ENCODE results near the gene KCNAB2. TPM values are rescaled to one million over a fixed set of nuclear protein-coding genes. Genes with fewer than 3 reads are reported as not detected.
"Not testable (repeated sequence)": the region's sequence is repeated elsewhere in the genome, so short reads cannot be mapped to it uniquely, and the experiment has no call there.

Gene KCNAB2
- total RNA-seq, 2 donors from 2014 or later: 214 to 334 TPM

- Mint-ChIP-seq H3K36me3 (peaks cover 12 to 31% of the 10 kb centered on the region in 2 donors), H3K27ac (peak overlapping the region; percentile 33 to 81), H3K9me3 (no peaks in the 10 kb centered on the region)
- ATAC-seq (no peak), DNase-seq (ENCODE audit: low spot score in 2 of 2) (no peak)
These were observed 11.6 kb downstream of the KCNAB2 start for GRCh38 chr1:6057170-6057845.

GRCh38 chr1:6059866-6060265 is 14.2 kb downstream of the KCNAB2 start:
- H3K9me3 Mint-ChIP-seq: no peaks in the 10 kb centered on the region
- peak in 1 of 2 donors; percentile 25 for ATAC-seq
- H3K36me3 Mint-ChIP-seq: peaks cover 7 to 11% of the 10 kb centered on the region in 2 donors

GRCh38 chr1:6062670-6063069 is 17.0 kb downstream of the KCNAB2 start:
- Mint-ChIP-seq H3K36me3 (no peaks in the 10 kb centered on the region), H3K27ac (peak overlapping the region in 1 of 2 donors; percentile 2), H3K9me3 (no peaks in the 10 kb centered on the region)
- DNase-seq (ENCODE audit: low spot score in 2 of 2) (no peak), ATAC-seq (no peak)

More at GRCh38 chr1:6059866-6060265, 14.2 kb downstream of the KCNAB2 start:
- no peak for DNase-seq (ENCODE audit: low spot score in 2 of 2)
- H3K27ac Mint-ChIP-seq: no peak overlapping the region

GRCh38 chr1:6063532-6064053 is 17.9 kb downstream of the KCNAB2 start:
- not testable (repeated sequence) for ATAC-seq; DNase-seq (ENCODE audit: low spot score in 2 of 2); H3K9me3 Mint-ChIP-seq; H3K36me3 Mint-ChIP-seq
- H3K27ac Mint-ChIP-seq: peak overlapping the region in 1 of 2 donors; percentile 36

GRCh38 chr1:6065093-6065858 is 19.6 kb downstream of the KCNAB2 start:
- no peaks in the 10 kb centered on the region for H3K36me3 Mint-ChIP-seq
- no peak overlapping the region for H3K27ac Mint-ChIP-seq
- DNase-seq (ENCODE audit: low spot score in 2 of 2) (no peak), ATAC-seq (no peak)
- no peaks in the 10 kb centered on the region for H3K9me3 Mint-ChIP-seq

- ATAC-seq (no peak), DNase-seq (ENCODE audit: low spot score in 2 of 2) (no peak)
- H3K9me3 Mint-ChIP-seq: no peaks in the 10 kb centered on the region
- no peaks in the 10 kb centered on the region for H3K36me3 Mint-ChIP-seq
- H3K27ac Mint-ChIP-seq: peak overlapping the region in 1 of 2 donors; percentile 29
These were observed 21.0 kb downstream of the KCNAB2 start for GRCh38 chr1:6066680-6067079.

- no peak for ATAC-seq
- DNase-seq (ENCODE audit: low spot score in 2 of 2): no peak
- Mint-ChIP-seq H3K9me3 (no peaks in the 10 kb centered on the region), H3K36me3 (no peaks in the 10 kb centered on the region), H3K27ac (peak overlapping the region in 1 of 2 donors; percentile 44)
These were observed 22.4 kb downstream of the KCNAB2 start for GRCh38 chr1:6068073-6068472.

- H3K9me3 Mint-ChIP-seq: no peaks in the 10 kb centered on the region
- peak overlapping the region in 1 of 2 donors; percentile 57 for H3K27ac Mint-ChIP-seq
- no peaks in the 10 kb centered on the region for H3K36me3 Mint-ChIP-seq
- DNase-seq (ENCODE audit: low spot score in 2 of 2) (no peak), ATAC-seq (no peak)
These were observed 23.2 kb downstream of the KCNAB2 start for GRCh38 chr1:6068932-6069331.

GRCh38 chr1:6069573-6069972 is 23.9 kb downstream of the KCNAB2 start:
- ATAC-seq (no peak), DNase-seq (ENCODE audit: low spot score in 2 of 2) (no peak)
- no peaks in the 10 kb centered on the region for H3K9me3 Mint-ChIP-seq
- H3K36me3 Mint-ChIP-seq: no peaks in the 10 kb centered on the region
- H3K27ac Mint-ChIP-seq: no peak overlapping the region

- Mint-ChIP-seq H3K9me3 (no peaks in the 10 kb centered on the region), H3K36me3 (no peaks in the 10 kb centered on the region), H3K27ac (no peak overlapping the region)
- DNase-seq (ENCODE audit: low spot score in 2 of 2) (no peak), ATAC-seq (no peak)
These were observed 24.8 kb downstream of the KCNAB2 start for GRCh38 chr1:6070450-6070974.

GRCh38 chr1:6071219-6071618 is 25.5 kb downstream of the KCNAB2 start:
- no peak for ATAC-seq
- Mint-ChIP-seq H3K36me3 (peaks cover 0 to 4% of the 10 kb centered on the region in 2 donors), H3K27ac (no peak overlapping the region), H3K9me3 (no peaks in the 10 kb centered on the region)
- no peak for DNase-seq (ENCODE audit: low spot score in 2 of 2)

- Mint-ChIP-seq H3K9me3 (no peaks in the 10 kb centered on the region), H3K36me3 (peaks cover 0 to 4% of the 10 kb centered on the region in 2 donors), H3K27ac (peak overlapping the region in 1 of 2 donors; percentile 62)
- no peak for DNase-seq (ENCODE audit: low spot score in 2 of 2)
- no peak for ATAC-seq
These were observed 27.2 kb downstream of the KCNAB2 start for GRCh38 chr1:6072774-6073479.

- ATAC-seq (no peak), DNase-seq (ENCODE audit: low spot score in 2 of 2) (no peak)
- Mint-ChIP-seq H3K36me3 (peaks cover 0 to 4% of the 10 kb centered on the region in 2 donors), H3K27ac (peak overlapping the region in 1 of 2 donors; percentile 62), H3K9me3 (no peaks in the 10 kb centered on the region)
These were observed 27.9 kb downstream of the KCNAB2 start for GRCh38 chr1:6073480-6074053.

GRCh38 chr1:6074192-6074901 is 28.7 kb downstream of the KCNAB2 start:
- no peak for DNase-seq (ENCODE audit: low spot score in 2 of 2)
- Mint-ChIP-seq H3K27ac (peak overlapping the region in 1 of 2 donors; percentile 62), H3K9me3 (no peaks in the 10 kb centered on the region), H3K36me3 (peaks cover 0 to 4% of the 10 kb centered on the region in 2 donors)
- ATAC-seq: no peak

- peak in 1 of 2 donors; percentile 14 for ATAC-seq
- no peak for DNase-seq (ENCODE audit: low spot score in 2 of 2)
These were observed 30.1 kb downstream of the KCNAB2 start for GRCh38 chr1:6075748-6076147.

GRCh38 chr1:6077061-6077460 is 31.4 kb downstream of the KCNAB2 start:
- not testable (repeated sequence) for H3K36me3 Mint-ChIP-seq; ATAC-seq; H3K9me3 Mint-ChIP-seq; DNase-seq (ENCODE audit: low spot score in 2 of 2)
- peak overlapping the region in 1 of 2 donors; percentile 57 for H3K27ac Mint-ChIP-seq

More at GRCh38 chr1:6075748-6076147, 30.1 kb downstream of the KCNAB2 start:
- H3K36me3 Mint-ChIP-seq: peaks cover 0 to 4% of the 10 kb centered on the region in 2 donors
- H3K27ac Mint-ChIP-seq: peak overlapping the region in 1 of 2 donors; percentile 3
- H3K9me3 Mint-ChIP-seq: no peaks in the 10 kb centered on the region

Data from activated naive CD4-positive, alpha-beta T cell treated with anti-CD3 and anti-CD28 coated beads, Interleukin-2, amount 50 U/mL, for 72 hours (primary cell).